Ammon's horn (tissue), 1 donor: Measurements from ENCODE around the gene RASSF5.
"Not testable (repeated sequence)": the region's sequence is repeated elsewhere in the genome, so short reads cannot be mapped to it uniquely, and the experiment has no call there.

Experiments
- DNase-seq: peaks from one replicate; pipeline ENCODE4 v3.0.0-alpha.2; 2016; ENCODE audit warnings: low spot score

Gene RASSF5

GRCh38 chr1:206477110-206477509, 30.2 kb upstream of the RASSF5 start:
- DNase-seq, result no peak

DNA sequence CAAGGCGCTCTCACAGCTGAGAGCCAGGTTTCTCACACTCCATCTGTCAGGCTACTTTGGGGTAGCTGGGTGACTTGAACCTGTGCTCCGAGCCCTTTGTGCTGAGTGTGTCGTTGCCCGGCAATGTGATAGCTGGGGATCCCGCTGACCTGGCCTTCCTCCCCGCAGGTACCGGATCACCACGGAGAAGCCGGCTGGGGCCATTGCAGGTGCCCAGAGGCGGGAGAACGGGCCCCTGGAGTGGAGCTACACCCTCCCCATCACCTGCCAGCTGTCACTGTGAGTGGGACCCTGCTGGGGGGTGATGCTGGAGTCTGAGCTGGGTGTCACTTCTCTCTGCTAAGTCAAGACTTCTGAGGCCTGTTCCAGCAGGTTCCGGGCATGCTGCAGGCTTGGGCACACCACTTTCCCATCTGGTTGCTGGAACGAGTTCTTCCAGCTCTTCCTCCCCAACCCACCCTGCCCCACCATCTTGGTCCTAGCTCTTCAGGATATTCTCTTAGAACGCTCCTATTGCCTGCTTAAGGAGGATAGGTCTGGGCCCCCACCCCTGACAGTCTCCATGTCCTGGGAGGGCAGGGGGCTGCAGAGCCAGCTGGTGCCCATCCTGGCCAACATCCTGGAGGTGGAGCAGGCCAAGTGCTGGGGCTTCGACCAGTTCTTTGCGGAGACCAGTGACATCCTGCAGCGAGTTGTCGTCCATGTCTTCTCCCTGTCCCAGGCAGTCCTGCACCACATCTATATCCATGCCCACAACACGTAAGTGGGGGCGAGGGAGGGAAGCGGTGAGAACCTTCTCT, 29.6 kb upstream of the RASSF5 start:
- DNase-seq, result no peak

- no peak for DNase-seq
Observed at GRCh38 chr1:206478746-206479145, 28.6 kb upstream of the RASSF5 start.

GRCh38 chr1:206479183-206480125, 27.9 kb upstream of the RASSF5 start:
- peak; percentile 80 for DNase-seq

- DNase-seq, result no peak
Observed at GRCh38 chr1:206480211-206480610, 27.1 kb upstream of the RASSF5 start.

GRCh38 chr1:206482611-206483010, 24.7 kb upstream of the RASSF5 start:
- no peak for DNase-seq

DNA sequence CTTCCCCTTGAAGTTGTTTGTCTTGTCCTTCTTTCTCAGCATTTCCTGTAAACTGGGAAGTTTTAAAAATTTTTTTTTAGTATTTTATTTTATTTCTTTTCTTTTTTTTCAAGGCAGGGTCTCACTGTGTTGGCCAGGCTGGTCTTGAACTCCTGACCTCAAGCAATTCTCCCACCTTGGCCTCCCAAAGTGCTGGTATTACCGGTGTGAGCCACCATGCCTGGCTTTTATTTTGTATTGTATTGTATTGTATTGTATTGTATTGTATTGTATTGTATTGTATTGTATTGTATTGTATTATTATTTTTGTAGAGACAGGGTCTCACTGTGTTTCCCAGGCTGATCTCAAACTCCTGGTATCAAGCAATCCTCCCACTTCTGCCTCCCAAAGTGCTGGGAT, 23.5 kb upstream of the RASSF5 start:
- DNase-seq, result not testable (repeated sequence)

DNA sequence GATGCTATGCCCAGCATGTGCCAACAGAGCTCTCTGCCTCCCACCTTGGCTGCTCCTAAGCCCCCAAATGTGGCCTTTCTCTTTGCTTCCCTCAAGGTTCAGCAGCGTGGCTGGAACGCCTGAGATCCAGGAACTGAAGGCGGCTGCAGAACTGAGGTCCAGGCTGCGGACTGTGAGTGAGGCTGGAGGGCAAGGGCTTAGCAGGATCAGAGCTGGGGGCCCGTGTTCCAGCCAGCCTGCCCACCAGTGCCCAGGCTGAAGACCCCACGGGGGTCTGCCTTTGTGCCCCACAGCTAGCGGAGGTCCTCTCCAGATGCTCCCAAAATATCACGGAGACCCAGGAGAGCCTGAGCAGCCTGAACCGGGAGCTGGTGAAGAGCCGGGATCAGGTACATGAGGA, 22.4 kb upstream of the RASSF5 start:
- no peak for DNase-seq

DNA sequence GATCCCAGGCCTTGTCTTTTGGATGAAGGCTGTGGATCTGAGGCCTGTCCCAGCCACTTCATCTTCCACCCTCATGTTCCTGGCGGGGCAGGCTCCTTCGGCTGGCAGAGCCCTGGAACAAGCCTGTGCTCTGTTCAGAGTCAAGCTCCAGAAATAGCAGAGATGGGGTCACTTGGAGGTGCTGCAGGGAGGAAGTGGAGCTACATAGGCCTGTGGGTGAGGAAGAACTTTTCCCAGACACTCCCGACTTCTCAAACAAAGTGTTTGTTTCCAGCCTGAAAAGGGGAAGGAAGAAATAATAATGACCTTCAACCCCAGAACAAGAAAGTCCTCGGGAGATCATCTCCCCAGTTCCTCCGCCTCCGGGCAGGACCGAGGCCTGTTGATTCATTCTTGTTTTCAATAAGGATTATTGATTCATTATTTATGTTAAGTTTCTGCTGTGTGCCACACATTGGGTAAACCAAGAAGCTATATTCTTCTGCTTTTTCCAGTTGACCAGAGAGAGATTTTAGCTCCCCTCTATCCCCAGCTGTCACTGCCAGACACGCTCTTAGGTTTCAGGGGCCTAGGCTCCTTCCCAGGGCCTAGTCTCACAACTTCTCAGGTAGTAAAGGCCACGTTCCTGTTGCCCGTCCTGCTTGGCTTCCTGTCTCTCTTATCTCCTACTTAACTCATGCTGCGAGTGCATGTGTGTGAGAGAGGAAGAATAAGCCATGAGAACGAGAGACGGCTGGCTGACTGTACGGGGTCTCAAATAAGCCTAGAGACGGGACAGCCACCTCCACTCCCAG, 20.1 kb upstream of the RASSF5 start:
- no peak for DNase-seq

- no peak for DNase-seq
Observed at GRCh38 chr1:206487970-206488369, 19.4 kb upstream of the RASSF5 start.

DNA sequence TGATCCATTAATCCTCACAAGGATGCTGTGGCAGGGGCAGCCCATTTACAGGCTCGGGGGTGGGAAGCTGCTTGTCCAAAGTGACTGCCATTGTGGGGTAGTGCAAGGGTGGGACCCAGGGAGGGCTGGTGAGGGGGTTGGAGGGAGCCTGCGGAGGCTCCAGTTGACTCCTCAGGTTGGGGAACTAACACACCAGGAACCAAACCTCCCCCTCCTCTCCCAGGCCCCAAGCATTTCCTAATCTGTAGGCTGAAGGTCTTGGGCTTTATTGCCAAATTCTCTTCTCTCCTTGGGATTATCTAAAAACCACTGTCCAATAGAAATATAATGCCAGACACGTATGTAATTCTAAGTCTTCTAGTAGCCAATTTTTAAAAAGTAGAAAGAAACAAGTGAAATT, 18.9 kb upstream of the RASSF5 start:
- DNase-seq, result no peak

DNA sequence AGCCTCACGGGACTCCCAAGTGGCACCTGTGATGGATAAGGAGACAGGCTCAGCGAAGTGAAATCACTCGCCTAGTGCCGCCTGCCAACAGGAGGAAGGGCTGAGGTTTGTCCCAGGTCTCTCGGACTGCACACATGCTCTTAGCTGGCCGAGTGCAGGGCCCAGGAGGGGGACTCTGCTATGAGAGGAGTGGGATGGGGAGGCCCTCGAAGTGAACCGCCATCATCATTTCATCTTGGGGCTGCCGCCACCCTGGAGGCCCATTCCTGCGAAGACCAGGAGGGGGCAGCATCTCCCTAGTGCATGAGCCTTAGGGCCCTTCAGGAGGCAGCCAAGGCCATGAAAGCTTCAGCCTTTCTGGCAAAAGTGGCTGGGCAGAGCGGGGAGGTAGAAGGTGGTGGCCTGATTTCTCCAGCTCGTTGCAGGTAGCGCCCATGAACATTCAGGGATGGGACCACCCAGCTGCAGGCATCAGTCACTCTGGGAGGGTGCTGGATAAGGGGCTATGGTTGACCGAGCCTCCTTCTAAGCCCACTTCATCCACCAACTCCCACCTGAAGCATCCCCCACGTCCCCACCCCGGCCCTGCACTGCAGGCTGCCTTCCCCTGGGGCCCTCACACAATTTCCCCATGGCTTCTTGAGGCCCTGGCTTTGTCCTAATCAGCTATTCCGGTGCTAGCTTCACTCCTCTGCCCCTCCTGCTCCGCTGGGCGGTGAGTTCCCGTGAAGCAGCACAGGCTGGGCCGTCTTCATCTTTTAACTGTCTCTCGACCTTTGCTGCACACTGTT, 17.2 kb upstream of the RASSF5 start:
- DNase-seq, result peak; percentile 78

DNA sequence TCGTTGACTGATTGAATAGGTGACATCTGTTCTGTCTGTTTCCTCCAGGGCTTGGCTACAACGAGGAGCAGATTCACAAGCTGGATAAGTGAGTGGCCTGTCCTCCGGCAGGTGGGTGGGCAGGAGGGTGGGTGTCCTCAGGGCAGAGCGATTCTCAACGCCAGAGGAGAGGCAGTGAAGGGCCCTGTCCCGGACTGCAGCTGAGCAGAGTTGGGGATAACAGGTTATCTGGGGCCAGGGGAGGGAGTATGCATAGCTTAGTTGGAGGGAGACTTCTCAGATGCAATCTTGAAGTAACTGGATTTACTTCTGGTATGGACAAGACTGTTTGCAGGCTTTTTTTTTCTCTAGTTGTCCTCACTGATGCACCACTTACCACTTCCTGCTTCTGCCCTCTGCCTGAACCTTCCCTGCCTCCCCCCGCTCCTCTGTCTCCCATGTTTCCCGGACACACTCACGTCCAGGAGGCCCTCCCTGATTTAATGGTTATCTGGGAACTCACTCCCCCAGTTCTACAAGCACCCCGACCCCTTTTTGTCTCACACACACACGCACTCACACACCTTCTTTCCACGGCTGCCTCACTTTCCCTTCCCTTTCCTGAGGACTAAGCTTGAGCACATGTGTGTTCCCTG, 16.4 kb upstream of the RASSF5 start:
- no peak for DNase-seq

DNA sequence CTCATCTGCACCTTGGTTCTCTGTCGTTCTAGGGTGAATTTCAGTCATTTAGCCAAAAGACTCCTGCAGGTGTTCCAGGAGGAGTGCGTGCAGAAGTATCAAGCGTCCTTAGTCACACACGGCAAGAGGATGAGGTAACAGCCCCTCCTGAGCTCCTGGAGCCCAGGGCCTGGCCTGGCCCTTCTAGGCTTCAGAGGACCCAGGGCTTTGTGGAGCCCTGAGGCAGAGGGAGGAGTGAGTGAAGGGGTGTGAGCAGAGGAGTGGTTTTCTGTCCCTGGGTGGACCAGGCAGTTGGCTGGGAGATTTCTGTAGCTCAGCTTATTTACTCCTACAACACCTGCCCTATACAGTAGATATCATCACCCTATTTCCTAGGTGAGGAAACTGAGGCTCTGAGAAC, 15.7 kb upstream of the RASSF5 start:
- no peak for DNase-seq

- DNase-seq, result no peak
Observed at GRCh38 chr1:206492589-206492988, 14.7 kb upstream of the RASSF5 start.

DNA sequence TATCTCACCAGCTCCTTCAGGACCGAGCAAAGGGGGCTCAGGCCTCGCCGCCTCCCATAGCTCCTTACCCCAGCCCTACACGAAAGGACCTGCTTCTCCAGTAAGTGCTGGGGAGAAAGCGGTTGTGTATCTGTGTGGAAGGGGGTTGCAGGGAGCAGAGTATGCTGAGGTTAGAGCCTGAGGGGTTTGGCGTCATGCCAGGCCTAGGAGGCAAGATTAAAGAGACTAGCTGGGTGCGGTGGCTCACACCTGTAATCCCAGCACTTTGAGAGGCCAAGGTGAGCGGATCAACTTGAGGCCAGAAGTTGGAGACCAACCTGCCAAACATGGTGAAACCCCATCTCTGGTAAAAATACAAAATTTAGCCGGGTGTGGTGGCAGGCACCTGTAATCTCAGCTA, 14.1 kb upstream of the RASSF5 start:
- DNase-seq, result no peak

GRCh38 chr1:206495011-206495461, 12.3 kb upstream of the RASSF5 start:
- DNase-seq, result no peak

GRCh38 chr1:206495493-206496046, 11.8 kb upstream of the RASSF5 start:
- DNase-seq, result no peak

GRCh38 chr1:206496131-206496793, 11.1 kb upstream of the RASSF5 start:
- DNase-seq, result no peak

DNA sequence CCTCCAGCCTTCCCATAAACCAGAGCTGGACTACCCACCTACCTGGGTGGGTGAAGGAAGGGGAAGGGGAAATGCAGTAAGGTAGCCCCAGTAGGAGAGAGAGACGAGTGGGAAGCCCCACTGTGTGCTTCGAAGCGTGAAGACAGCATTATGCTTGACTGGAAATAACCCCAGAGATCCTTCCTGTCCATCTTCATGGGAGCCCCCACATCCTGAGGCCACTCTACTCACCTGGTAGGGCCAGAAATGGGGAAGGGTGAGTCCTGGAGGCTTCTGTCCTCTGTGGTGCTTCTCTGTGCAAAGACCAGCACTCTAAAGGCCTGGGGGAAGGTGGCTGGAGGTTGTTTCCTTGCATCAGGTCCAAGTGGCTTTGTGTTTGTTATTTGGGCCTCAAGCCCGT, 10.0 kb upstream of the RASSF5 start:
- DNase-seq, result no peak
